ENCODE measurements around the gene PPP1R14D.

DNA sequence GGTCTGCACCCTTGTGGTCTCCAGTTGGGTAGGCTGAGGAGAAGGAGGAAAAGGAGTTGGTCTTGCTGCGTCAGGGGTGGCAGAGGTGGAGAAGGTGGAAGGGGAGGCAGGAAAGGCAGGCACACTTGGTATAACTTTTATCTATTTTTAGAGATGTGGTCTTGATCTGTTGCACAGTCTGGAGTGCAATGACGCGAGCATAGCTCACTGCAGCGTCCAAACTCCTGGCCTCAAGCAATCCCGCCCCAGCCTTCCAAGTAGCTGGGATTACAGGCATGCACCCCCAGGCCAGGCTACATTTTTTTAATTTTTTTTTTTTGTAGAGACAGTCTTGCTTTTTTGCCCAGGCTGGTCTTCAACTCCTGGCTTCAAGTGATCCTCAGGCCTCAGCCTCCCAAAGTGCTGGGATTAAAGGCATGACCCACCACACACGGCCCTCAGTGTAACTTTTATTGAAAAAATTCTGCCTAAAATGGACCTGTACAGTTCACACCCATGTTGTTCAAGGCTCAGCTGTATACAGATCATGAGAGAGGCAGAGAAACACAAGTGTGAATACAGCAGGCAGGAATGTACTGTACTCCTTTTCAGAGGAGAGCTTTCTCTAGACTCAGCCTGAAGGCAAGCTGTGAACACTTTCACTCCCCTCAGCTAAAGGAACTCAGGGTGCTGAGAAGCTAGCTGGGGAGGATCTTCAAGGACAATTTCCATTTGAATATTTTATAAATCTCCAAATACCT, 47.7 kb upstream of the PPP1R14D start:
- TF ChIP-seq POLR2A (IDR thresholded peaks at IDR 0.05): no peak
- TF ChIP-seq, protein P1, sequence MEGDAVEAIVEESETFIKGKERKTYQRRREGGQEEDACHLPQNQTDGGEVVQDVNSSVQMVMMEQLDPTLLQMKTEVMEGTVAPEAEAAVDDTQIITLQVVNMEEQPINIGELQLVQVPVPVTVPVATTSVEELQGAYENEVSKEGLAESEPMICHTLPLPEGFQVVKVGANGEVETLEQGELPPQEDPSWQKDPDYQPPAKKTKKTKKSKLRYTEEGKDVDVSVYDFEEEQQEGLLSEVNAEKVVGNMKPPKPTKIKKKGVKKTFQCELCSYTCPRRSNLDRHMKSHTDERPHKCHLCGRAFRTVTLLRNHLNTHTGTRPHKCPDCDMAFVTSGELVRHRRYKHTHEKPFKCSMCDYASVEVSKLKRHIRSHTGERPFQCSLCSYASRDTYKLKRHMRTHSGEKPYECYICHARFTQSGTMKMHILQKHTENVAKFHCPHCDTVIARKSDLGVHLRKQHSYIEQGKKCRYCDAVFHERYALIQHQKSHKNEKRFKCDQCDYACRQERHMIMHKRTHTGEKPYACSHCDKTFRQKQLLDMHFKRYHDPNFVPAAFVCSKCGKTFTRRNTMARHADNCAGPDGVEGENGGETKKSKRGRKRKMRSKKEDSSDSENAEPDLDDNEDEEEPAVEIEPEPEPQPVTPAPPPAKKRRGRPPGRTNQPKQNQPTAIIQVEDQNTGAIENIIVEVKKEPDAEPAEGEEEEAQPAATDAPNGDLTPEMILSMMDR (IDR thresholded peaks at IDR 0.05): no peak

Data from prostate gland (tissue), 2 donors.